OCI-LY1 (cell line): Measurements from ENCODE around the gene TRIM26.

ENCODE experiments used
- EZH2 ChIP-seq: fragments of 200-600 bp; sonication (generic), shearing (Covaris generic); IDR thresholded peaks from 2 replicates; pipeline ENCODE4 v1.8.0; 2017; ENCODE audit warnings: borderline replicate concordance, mixed run types, mild to moderate bottlenecking, antibody characterized with exemption, low read length, moderate library complexity, mixed read lengths
- TF ChIP-seq, protein P1 (sequence below): fragments of 200-600 bp; sonication (generic), shearing (Covaris generic); IDR thresholded peaks from 2 replicates; pipeline ENCODE4 v1.5.1; 2017; ENCODE audit warnings: mild to moderate bottlenecking, antibody characterized with exemption, low read length, moderate library complexity, mixed read lengths

DNA sequence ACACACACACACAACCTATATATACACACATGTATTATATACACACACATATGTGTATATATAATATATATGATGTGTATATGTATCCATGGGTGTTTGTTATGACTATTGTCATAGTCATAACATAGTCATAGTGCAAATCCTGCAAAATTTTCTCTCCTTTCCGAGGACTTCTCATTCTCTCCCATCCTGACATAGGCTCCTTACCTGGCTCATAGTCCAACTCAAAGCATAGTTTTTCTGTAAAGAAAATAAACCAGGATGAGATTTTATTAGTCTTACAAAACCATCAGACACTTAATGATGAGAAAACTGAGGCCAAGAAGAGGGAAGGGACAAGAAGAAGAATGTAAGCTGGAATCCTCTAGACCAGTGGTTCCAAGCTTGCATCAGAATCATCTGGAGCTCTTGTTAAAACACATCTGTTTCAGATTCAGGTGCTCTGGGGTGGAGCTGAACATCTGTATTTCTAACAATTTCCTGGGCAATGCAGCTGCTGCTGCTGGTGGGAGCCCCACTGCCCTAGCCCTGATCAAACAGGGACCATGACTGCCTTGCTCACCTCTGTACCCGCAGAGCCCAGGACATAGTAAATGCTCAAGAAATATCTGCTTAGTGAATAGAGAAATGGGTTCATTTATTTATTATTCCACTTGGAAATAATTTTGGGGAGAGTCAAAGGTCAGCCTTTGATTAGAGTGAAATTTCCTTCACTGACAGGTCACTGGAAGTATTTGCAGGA is 57.5 kb downstream of the TRIM26 start:
- TF ChIP-seq, protein P1, sequence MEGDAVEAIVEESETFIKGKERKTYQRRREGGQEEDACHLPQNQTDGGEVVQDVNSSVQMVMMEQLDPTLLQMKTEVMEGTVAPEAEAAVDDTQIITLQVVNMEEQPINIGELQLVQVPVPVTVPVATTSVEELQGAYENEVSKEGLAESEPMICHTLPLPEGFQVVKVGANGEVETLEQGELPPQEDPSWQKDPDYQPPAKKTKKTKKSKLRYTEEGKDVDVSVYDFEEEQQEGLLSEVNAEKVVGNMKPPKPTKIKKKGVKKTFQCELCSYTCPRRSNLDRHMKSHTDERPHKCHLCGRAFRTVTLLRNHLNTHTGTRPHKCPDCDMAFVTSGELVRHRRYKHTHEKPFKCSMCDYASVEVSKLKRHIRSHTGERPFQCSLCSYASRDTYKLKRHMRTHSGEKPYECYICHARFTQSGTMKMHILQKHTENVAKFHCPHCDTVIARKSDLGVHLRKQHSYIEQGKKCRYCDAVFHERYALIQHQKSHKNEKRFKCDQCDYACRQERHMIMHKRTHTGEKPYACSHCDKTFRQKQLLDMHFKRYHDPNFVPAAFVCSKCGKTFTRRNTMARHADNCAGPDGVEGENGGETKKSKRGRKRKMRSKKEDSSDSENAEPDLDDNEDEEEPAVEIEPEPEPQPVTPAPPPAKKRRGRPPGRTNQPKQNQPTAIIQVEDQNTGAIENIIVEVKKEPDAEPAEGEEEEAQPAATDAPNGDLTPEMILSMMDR = no peak
- TF ChIP-seq EZH2 = no peak
